Measurements from ENCODE around the gene CDKN2C. TPM values are rescaled to one million over a fixed set of nuclear protein-coding genes. Genes with fewer than 3 reads are reported as not detected.

The CDKN2C gene
- total and polyA plus RNA-seq, 2 donors (not counting 3 experiments of a cell fraction or from before 2014, with no cell fraction given): 12.8 to 19.8 TPM

DNA sequence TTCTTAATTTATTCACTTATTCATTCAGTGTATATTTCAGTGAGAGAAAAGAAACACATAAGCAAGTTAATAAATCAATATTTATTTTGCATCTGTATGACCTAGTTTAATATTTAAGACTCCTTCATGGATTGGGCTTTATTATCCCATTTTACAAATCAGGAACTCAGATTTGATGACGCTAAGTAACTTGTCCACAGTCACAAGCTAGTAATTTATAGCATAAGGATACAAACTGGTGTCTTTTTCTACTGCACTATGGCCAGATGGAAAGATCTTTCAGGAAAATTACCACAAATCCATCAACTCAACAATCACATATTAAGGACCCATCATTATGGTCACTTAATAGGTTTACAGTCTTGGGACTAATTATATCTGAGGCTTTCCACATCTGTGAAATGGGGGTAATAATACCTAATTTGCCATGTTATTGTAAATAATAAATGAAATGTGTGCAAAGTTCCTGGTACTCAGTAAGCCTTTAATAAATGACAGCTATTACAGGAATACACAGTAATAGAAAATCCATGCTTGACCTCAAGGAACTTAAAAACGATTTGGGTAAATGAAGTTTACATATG is 13.3 kb downstream of the CDKN2C start:
- no TSS peak for BruUV-seq (replicated peaks)
- DNase-seq (ENCODE audit: low read depth, low spot score) (no peak), FAIRE-seq (no peak)
- Histone ChIP-seq H3K4me3 (replicated peaks in 1 of 3; ENCODE audit: insufficient read depth in 1 of 3, low read depth in 1 of 3, low read length in 3 of 3) (no peak overlapping the region), H3K9me1 (replicated peaks; ENCODE audit: control insufficient read depth, extremely low read depth, insufficient read depth, low read length) (no peaks in the 10 kb centered on the region), H3K27ac (ENCODE audit: insufficient read depth, low read depth, low read length) (no peak overlapping the region), H3K79me2 (ENCODE audit: control insufficient read depth, insufficient read depth, low read length) (no peaks in the 10 kb centered on the region), H3K9ac (replicated peaks; ENCODE audit: extremely low read depth, insufficient read depth, low read length) (no peak overlapping the region), H4K20me1 (replicated peaks; ENCODE audit: control insufficient read depth, extremely low read depth, insufficient read depth, low read length) (no peaks in the 10 kb centered on the region), H3K4me1 (ENCODE audit: control insufficient read depth, extremely low read depth, insufficient read depth, low read length) (peaks cover 8% of the 10 kb centered on the region), H3K36me3 (ENCODE audit: control insufficient read depth in 2 of 2, extremely low read depth in 1 of 2, insufficient read depth in 2 of 2, low read length in 2 of 2) (no peaks in the 10 kb centered on the region), H3K4me2 (ENCODE audit: insufficient read depth, low read length) (no peak overlapping the region), H3K27me3 (ENCODE audit: control insufficient read depth in 2 of 2, insufficient read depth in 2 of 2, low read length in 2 of 2) (no peaks in the 10 kb centered on the region), H2AFZ (ENCODE audit: low read depth, low read length) (no peak overlapping the region), H3K9me3 (replicated peaks; ENCODE audit: control insufficient read depth, insufficient read depth, low read length) (no peaks in the 10 kb centered on the region)
- intact Hi-C loops (cut with micrococcal nuclease): no loop called here
- dilution Hi-C loops (cut with MboI; ENCODE audit: extremely low pct_ligation_motif_present, low sequenced_read_pairs): no loop called here
- TF ChIP-seq JUN (IDR thresholded peaks at IDR 0.05; ENCODE audit: borderline replicate concordance, insufficient read depth, insufficient read length, low read depth) (no peak), EZH2 (IDR thresholded peaks at IDR 0.05; ENCODE audit: borderline replicate concordance, low read depth, low read length, severe bottlenecking) (no peak), CTCF (IDR thresholded peaks at IDR 0.05; ENCODE audit: extremely low read depth in 1 of 2, insufficient read depth in 1 of 2, low read depth in 1 of 2, low read length in 2 of 2) (no peak), POLR2A (IDR thresholded peaks at IDR 0.05; ENCODE audit: low read depth, low read length) (no peak), FOS (IDR thresholded peaks at IDR 0.05; ENCODE audit: borderline replicate concordance, insufficient read depth, low read length) (no peak)
- ChIA-PET CTCF (interaction anchor here (1.2 kb wide), 1 partner anchor 11 kb away, joined by 4 read pairs; no protein-coding TSS in a partner anchor), POLR2A (no interaction called here)

GRCh38 chr1:50985094-50985493 is 15.0 kb downstream of the CDKN2C start:
- no peaks in the 10 kb centered on the region for H3K36me3 ChIP-seq (ENCODE audit: control insufficient read depth in 2 of 2, extremely low read depth in 1 of 2, insufficient read depth in 2 of 2, low read length in 2 of 2)
- no peak overlapping the region for H3K27ac ChIP-seq (ENCODE audit: insufficient read depth, low read depth, low read length)
- no peak overlapping the region for H3K4me3 ChIP-seq (replicated peaks in 1 of 3; ENCODE audit: insufficient read depth in 1 of 3, low read depth in 1 of 3, low read length in 3 of 3)
- dilution Hi-C loops (cut with MboI; ENCODE audit: extremely low pct_ligation_motif_present, low sequenced_read_pairs): no loop called here
- POLR2A ChIA-PET: no interaction called here
- H3K27me3 ChIP-seq (ENCODE audit: control insufficient read depth in 2 of 2, insufficient read depth in 2 of 2, low read length in 2 of 2): no peaks in the 10 kb centered on the region
- H3K9me3 ChIP-seq (replicated peaks; ENCODE audit: control insufficient read depth, insufficient read depth, low read length): no peaks in the 10 kb centered on the region
- no peak overlapping the region for H3K4me2 ChIP-seq (ENCODE audit: insufficient read depth, low read length)
- no peaks in the 10 kb centered on the region for H3K4me1 ChIP-seq (ENCODE audit: control insufficient read depth, extremely low read depth, insufficient read depth, low read length)
- BruUV-seq (replicated peaks): no TSS peak
- no peaks in the 10 kb centered on the region for H4K20me1 ChIP-seq (replicated peaks; ENCODE audit: control insufficient read depth, extremely low read depth, insufficient read depth, low read length)
- intact Hi-C loops (cut with micrococcal nuclease): no loop called here
- no peak overlapping the region for H3K9ac ChIP-seq (replicated peaks; ENCODE audit: extremely low read depth, insufficient read depth, low read length)
- CTCF ChIA-PET: no interaction called here
- H3K79me2 ChIP-seq (ENCODE audit: control insufficient read depth, insufficient read depth, low read length): no peaks in the 10 kb centered on the region
- no peak for TF ChIP-seq MYC (IDR thresholded peaks at IDR 0.05; ENCODE audit: low read depth, low read length)
- no peak for TF ChIP-seq JUN (IDR thresholded peaks at IDR 0.05; ENCODE audit: borderline replicate concordance, insufficient read depth, insufficient read length, low read depth)
- TF ChIP-seq GATA2 (IDR thresholded peaks at IDR 0.05; ENCODE audit: insufficient read depth, insufficient read length, low read depth, low read length): no peak
- no peak for TF ChIP-seq FOS (IDR thresholded peaks at IDR 0.05; ENCODE audit: borderline replicate concordance, insufficient read depth, low read length)
- no peak for TF ChIP-seq MAX (IDR thresholded peaks at IDR 0.05; ENCODE audit: insufficient read depth, insufficient read length)
- TF ChIP-seq EZH2 (IDR thresholded peaks at IDR 0.05; ENCODE audit: borderline replicate concordance, low read depth, low read length, severe bottlenecking): no peak
- TF ChIP-seq POLR2A (IDR thresholded peaks at IDR 0.05; ENCODE audit: low read depth, low read length): no peak
- no peak for TF ChIP-seq CTCF (IDR thresholded peaks at IDR 0.05; ENCODE audit: extremely low read depth in 1 of 2, insufficient read depth in 1 of 2, low read depth in 1 of 2, low read length in 2 of 2)
- TF ChIP-seq POLR2AphosphoS5 (IDR thresholded peaks at IDR 0.05; ENCODE audit: insufficient read depth, low read depth, low read length): no peak
- DNase-seq (ENCODE audit: low read depth, low spot score) (no peak), FAIRE-seq (no peak)
- no peaks in the 10 kb centered on the region for H3K9me1 ChIP-seq (replicated peaks; ENCODE audit: control insufficient read depth, extremely low read depth, insufficient read depth, low read length)
- H2AFZ ChIP-seq (ENCODE audit: low read depth, low read length): no peak overlapping the region
